OCI-LY1 (cell line): Measurements from ENCODE around the gene PPP4C.

Source experiments
- H2AFZ ChIP-seq: fragments of 200-600 bp; sonication (generic), shearing (Covaris generic); 2 replicates; pipeline ENCODE4 v1.6.0; 2014; ENCODE audit warnings: antibody characterized with exemption, mild to moderate bottlenecking, low read length
- H3F3A ChIP-seq: fragments of 200-600 bp; sonication (generic), shearing (Covaris generic); 2 replicates; pipeline ENCODE4 v1.6.0; 2014; ENCODE audit warnings: mild to moderate bottlenecking, antibody characterized with exemption, low read length, moderate library complexity; ENCODE audit not compliant: insufficient read depth
- H3K27ac ChIP-seq: fragments of 200-600 bp; sonication (generic); 2 replicates; pipeline ENCODE4 v1.5.1; 2014; ENCODE audit warnings: low read length, mixed run types, mild to moderate bottlenecking, low read depth; ENCODE audit not compliant: poor library complexity, severe bottlenecking
- H3K27me3 ChIP-seq: fragments of 200-600 bp; sonication (generic); 2 replicates; pipeline ENCODE4 v1.6.0; 2014; ENCODE audit warnings: antibody characterized with exemption, mild to moderate bottlenecking, low read length, moderate library complexity; ENCODE audit not compliant: insufficient read depth
- H3K36me3 ChIP-seq: fragments of 200-600 bp; sonication (generic); 2 replicates; pipeline ENCODE4 v1.6.1; 2014; ENCODE audit warnings: mild to moderate bottlenecking, antibody characterized with exemption, low read length, moderate library complexity, mixed read lengths; ENCODE audit not compliant: insufficient read depth
- H3K4me1 ChIP-seq: fragments of 200-600 bp; sonication (generic); 2 replicates; pipeline ENCODE4 v1.5.1; 2014; ENCODE audit warnings: mild to moderate bottlenecking, low read length, moderate library complexity; ENCODE audit not compliant: insufficient read depth, severe bottlenecking
- H3K4me2 ChIP-seq: fragments of 200-600 bp; sonication (generic), shearing (Covaris generic); 2 replicates; pipeline ENCODE4 v1.6.1; 2014; ENCODE audit warnings: low read length
- H3K4me3 ChIP-seq: fragments of 200-600 bp; sonication (generic); 2 replicates; pipeline ENCODE4 v1.5.1; 2014; ENCODE audit warnings: low read length, low read depth, mild to moderate bottlenecking, mixed read lengths; ENCODE audit not compliant: poor library complexity, severe bottlenecking
- H3K79me2 ChIP-seq: fragments of 200-600 bp; shearing (Covaris generic); 2 replicates; pipeline ENCODE4 v1.6.1; 2016; ENCODE audit warnings: mixed run types, low read length, mixed read lengths; ENCODE audit not compliant: insufficient read depth
- H3K9ac ChIP-seq: fragments of 200-600 bp; sonication (generic), shearing (Covaris generic); 2 replicates; pipeline ENCODE4 v1.6.1; 2014; ENCODE audit warnings: mild to moderate bottlenecking, low read length, mixed read lengths
- H3K9me2 ChIP-seq: fragments of 200-600 bp; sonication (generic), shearing (Covaris generic); 2 replicates; pipeline ENCODE4 v1.6.1; 2014; ENCODE audit warnings: low read depth, mild to moderate bottlenecking, low read length, mixed read lengths
- H3K9me3 ChIP-seq: fragments of 200-600 bp; shearing (Covaris generic); 2 replicates; pipeline ENCODE4 v1.6.1; 2014; ENCODE audit warnings: low read length, mixed read lengths
- H4K20me1 ChIP-seq: fragments of 200-600 bp; sonication (generic), shearing (Covaris generic); 2 replicates; pipeline ENCODE4 v1.6.0; 2016; ENCODE audit warnings: mild to moderate bottlenecking, low read length; ENCODE audit not compliant: insufficient read depth
- EZH2 ChIP-seq: fragments of 200-600 bp; sonication (generic), shearing (Covaris generic); IDR thresholded peaks from 2 replicates; pipeline ENCODE4 v1.8.0; 2017; ENCODE audit warnings: borderline replicate concordance, mixed run types, mild to moderate bottlenecking, antibody characterized with exemption, low read length, moderate library complexity, mixed read lengths
- TF ChIP-seq, protein P1 (sequence below): fragments of 200-600 bp; sonication (generic), shearing (Covaris generic); IDR thresholded peaks from 2 replicates; pipeline ENCODE4 v1.5.1; 2017; ENCODE audit warnings: mild to moderate bottlenecking, antibody characterized with exemption, low read length, moderate library complexity, mixed read lengths

The PPP4C gene

DNA sequence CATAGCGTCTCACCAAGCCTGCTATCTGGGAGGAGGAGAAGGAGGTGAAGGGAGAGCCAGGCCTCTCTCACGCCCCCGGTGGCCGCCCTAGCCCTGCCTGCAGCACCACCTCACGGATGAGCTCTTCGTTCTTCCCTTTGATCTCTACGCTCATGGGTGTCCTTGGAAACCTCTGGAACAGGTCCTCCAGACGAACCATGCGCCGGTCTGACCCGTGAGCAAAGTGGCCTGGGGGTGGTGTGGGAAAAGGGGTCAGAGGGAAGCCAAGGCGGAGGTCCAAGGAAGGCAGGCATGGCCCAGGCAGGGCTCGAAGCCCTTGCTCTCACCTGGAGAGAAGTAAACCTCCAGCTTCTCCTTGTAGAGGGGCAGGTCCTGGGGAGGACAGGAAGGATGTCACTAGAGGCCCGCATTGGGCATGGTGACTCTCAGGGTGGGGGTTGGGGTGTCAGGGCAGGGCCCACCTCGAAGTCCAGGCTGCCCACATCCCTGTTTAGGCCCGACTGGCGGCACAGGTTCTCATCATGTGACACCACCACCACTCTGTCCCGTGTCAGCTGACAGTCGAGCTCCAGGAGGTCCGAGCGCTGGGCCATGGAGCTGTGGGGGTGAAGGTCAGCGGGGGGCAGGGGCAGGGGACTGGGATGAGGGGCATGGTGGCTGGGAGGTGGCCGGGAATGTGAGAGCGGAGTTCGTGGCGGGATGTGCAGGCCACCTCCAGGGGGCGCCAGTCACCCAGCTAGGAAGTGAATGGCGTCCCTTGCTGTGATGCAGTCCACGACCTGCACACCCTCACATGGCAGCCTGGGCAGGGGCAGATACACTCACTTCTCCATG, 36.6 kb downstream of the PPP4C start:
- no peaks in the 10 kb centered on the region for H4K20me1 ChIP-seq
- no peaks in the 10 kb centered on the region for H3F3A ChIP-seq
- H3K4me1 ChIP-seq = peaks cover 10% of the 10 kb centered on the region
- H3K4me2 ChIP-seq = no peak overlapping the region
- H3K27ac ChIP-seq = no peak overlapping the region
- H3K9me3 ChIP-seq = no peaks in the 10 kb centered on the region
- peaks cover 19% of the 10 kb centered on the region for H3K36me3 ChIP-seq
- TF ChIP-seq, protein P1, sequence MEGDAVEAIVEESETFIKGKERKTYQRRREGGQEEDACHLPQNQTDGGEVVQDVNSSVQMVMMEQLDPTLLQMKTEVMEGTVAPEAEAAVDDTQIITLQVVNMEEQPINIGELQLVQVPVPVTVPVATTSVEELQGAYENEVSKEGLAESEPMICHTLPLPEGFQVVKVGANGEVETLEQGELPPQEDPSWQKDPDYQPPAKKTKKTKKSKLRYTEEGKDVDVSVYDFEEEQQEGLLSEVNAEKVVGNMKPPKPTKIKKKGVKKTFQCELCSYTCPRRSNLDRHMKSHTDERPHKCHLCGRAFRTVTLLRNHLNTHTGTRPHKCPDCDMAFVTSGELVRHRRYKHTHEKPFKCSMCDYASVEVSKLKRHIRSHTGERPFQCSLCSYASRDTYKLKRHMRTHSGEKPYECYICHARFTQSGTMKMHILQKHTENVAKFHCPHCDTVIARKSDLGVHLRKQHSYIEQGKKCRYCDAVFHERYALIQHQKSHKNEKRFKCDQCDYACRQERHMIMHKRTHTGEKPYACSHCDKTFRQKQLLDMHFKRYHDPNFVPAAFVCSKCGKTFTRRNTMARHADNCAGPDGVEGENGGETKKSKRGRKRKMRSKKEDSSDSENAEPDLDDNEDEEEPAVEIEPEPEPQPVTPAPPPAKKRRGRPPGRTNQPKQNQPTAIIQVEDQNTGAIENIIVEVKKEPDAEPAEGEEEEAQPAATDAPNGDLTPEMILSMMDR = peak; percentile 86
- no peak for TF ChIP-seq EZH2
- no peak overlapping the region for H3K4me3 ChIP-seq
- H2AFZ ChIP-seq = no peak overlapping the region
- H3K79me2 ChIP-seq = no peaks in the 10 kb centered on the region
- H3K9me2 ChIP-seq = no peaks in the 10 kb centered on the region
- no peak overlapping the region for H3K9ac ChIP-seq
- H3K27me3 ChIP-seq = no peaks in the 10 kb centered on the region

DNA sequence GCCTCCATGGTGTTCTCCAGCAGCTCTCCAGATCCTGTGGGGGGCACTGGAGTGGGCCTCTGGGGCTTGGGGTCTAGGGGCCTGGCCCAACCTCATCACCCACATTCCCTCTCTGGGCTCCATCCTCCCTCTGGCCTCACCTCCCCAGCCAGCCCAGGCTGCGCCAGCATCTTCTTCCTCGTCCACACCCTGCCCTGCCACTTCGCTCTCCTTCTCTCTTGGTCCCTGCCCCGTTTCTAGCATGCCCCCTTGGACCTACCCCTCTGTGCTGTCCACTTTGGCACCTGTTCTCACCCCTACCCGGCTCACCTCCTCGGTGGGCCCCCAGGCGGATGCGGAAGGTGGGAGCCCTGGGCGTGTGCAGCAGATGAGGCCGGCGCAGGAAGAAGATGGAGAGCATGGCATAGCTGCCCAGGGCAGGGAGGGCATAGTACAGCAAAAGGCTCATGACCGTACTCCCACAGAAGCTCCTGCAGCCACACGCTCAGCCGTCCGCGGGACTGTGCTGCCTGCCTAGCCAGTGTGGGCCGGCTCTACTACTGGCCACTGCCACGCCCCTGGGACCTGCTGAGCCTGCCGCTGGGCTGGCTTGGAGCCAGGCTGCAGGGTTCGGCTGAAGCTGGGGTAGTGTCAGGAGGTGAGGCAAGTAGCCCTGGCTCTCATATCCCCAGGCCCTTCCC, 37.4 kb downstream of the PPP4C start, which contains the start of gene GDPD3:
TSS of gene GDPD3 (minus strand) at position 507 of the 680 bp plus-strand sequence. CDS start at position 448, 59 bp downstream.
- H3K9ac ChIP-seq = no peak within 1 kb of the TSS
- no peaks in the 10 kb centered on the region for H3K9me3 ChIP-seq
- peaks cover 23% of the 10 kb centered on the region for H3K36me3 ChIP-seq
- no peaks in the 10 kb centered on the region for H4K20me1 ChIP-seq
- no peaks in the 10 kb centered on the region for H3K79me2 ChIP-seq
- H3K27ac ChIP-seq = no peak within 1 kb of the TSS
- H3K4me2 ChIP-seq = no peak within 1 kb of the TSS
- H3K4me3 ChIP-seq = no peak within 1 kb of the TSS
- H3K4me1 ChIP-seq = peaks cover 10% of the 10 kb centered on the region
- no peaks in the 10 kb centered on the region for H3K27me3 ChIP-seq
- no peak within 1 kb of the TSS for H2AFZ ChIP-seq
- H3F3A ChIP-seq = no peaks in the 10 kb centered on the region
- TF ChIP-seq, protein P1 = no peak
- TF ChIP-seq EZH2 = no peak
- no peaks in the 10 kb centered on the region for H3K9me2 ChIP-seq

DNA sequence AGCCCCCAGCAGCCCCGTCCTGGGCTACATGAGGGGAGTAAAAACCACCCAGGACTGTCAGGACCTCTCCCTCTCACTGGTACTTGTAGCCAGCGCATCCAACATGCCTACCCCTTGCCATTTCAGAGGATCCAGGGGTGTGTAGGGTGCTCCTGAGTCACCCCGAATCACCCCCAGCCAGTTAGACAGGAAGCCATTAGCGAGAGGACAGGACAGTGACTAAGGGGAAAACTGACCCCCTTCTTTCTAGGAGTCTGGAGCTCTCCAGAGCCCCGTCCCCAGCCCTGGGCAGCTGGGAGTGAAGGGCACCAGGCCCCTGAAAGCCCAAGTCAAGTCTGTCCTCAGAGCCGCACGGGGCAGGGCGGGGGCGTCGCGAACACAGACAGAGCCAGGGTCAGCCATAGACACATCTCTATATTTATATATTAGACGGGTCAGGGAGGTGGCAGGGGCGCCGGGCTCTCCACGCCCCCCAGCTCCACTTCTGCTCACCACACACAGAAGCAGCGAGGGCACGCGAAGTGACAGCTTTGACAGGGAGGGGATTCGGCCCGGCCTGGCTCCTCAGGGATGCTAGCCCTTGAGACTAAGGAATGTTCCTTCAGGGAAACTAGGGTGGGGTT, 38.0 kb downstream of the PPP4C start:
- Histone ChIP-seq H3K4me2 (no peak overlapping the region), H4K20me1 (no peaks in the 10 kb centered on the region), H3K9ac (no peak overlapping the region), H3K9me3 (no peaks in the 10 kb centered on the region), H3F3A (no peaks in the 10 kb centered on the region), H3K79me2 (no peaks in the 10 kb centered on the region), H3K9me2 (no peaks in the 10 kb centered on the region), H2AFZ (no peak overlapping the region), H3K36me3 (peaks cover 20% of the 10 kb centered on the region; the same call in 1 of the 2 replicates), H3K27me3 (no peaks in the 10 kb centered on the region), H3K4me1 (peaks cover 10% of the 10 kb centered on the region), H3K4me3 (no peak overlapping the region), H3K27ac (no peak overlapping the region)
- TF ChIP-seq, protein P1 = no peak
- no peak for TF ChIP-seq EZH2
